Upper lobe of left lung (tissue), 4 donors: Measurements from ENCODE around the gene RNF4.

ENCODE experiments used
- CTCF ChIP-seq, 6 experiments: fragments of 450-650 bp in 4 of 6; fragments of 200-600 bp in 2 of 6; sonication (generic) in 2 of 6; IDR thresholded peaks; one replicate each; pipeline ENCODE4 v1.5.1; 2016 to 2019; ENCODE audit warnings: antibody characterized with exemption in 6 of 6
- EP300 ChIP-seq, 4 donors: sonication (generic); formaldehyde crosslinking; IDR thresholded peaks; one replicate each; pipeline ENCODE4 v1.5.1; 2017; ENCODE audit warnings: antibody characterized with exemption in 4 of 4, control low read depth in 2 of 4
- POLR2A ChIP-seq, 4 donors: fragments of 450-650 bp; IDR thresholded peaks; one replicate each; pipeline ENCODE4 v1.5.1; 2016 to 2017; ENCODE audit warnings: antibody characterized with exemption in 4 of 4, mild to moderate bottlenecking in 2 of 4

- TF ChIP-seq EP300 (IDR thresholded peaks at IDR 0.05) (no peak), CTCF (IDR thresholded peaks at IDR 0.05) (no peak), POLR2A (IDR thresholded peaks at IDR 0.05) (no peak)
Observed at GRCh38 chr4:2449511-2450392, 19.2 kb upstream of the RNF4 start.
